HG03342 (cell line): ENCODE data around the gene UTP20.
"Not testable (repeated sequence)": the region's sequence is repeated elsewhere in the genome, so short reads cannot be mapped to it uniquely, and the experiment has no call there.

Experiments
- ATAC-seq: cut with Tn5 transposase; IDR thresholded peaks from one replicate; pipeline ENCODE4 v1.9.1; 2021; ENCODE audit warnings: mild to moderate bottlenecking, moderate library complexity; ENCODE audit not compliant: unreplicated experiment

UTP20 gene

GRCh38 chr12:101325590-101325989 is 45.7 kb downstream of the UTP20 start:
- no peak for ATAC-seq

- no peak for ATAC-seq
These were observed 47.1 kb downstream of the UTP20 start for GRCh38 chr12:101327051-101327450.

GRCh38 chr12:101327546-101327945 is 47.6 kb downstream of the UTP20 start:
- no peak for ATAC-seq

GRCh38 chr12:101328917-101329316 is 49.0 kb downstream of the UTP20 start:
- no peak for ATAC-seq

- no peak for ATAC-seq
These were observed 50.7 kb downstream of the UTP20 start for GRCh38 chr12:101330631-101331030.

- ATAC-seq = no peak
These were observed 56.5 kb downstream of the UTP20 start for GRCh38 chr12:101336437-101336836.

- no peak for ATAC-seq
These were observed 58.2 kb downstream of the UTP20 start for GRCh38 chr12:101338087-101338486.

GRCh38 chr12:101343893-101344292 is 64.0 kb downstream of the UTP20 start:
- ATAC-seq = no peak

- no peak for ATAC-seq
These were observed 71.8 kb downstream of the UTP20 start for GRCh38 chr12:101351682-101352081.

GRCh38 chr12:101356794-101357193 is 76.9 kb downstream of the UTP20 start:
- no peak for ATAC-seq

GRCh38 chr12:101361455-101361854 is 81.5 kb downstream of the UTP20 start:
- ATAC-seq = no peak

- no peak for ATAC-seq
These were observed 88.1 kb downstream of the UTP20 start for GRCh38 chr12:101368016-101368415.

- ATAC-seq = no peak
These were observed 92.5 kb downstream of the UTP20 start for GRCh38 chr12:101372431-101372830.

- no peak for ATAC-seq
These were observed 95.7 kb downstream of the UTP20 start for GRCh38 chr12:101375573-101375972.

GRCh38 chr12:101379149-101379548 is 99.2 kb downstream of the UTP20 start:
- no peak for ATAC-seq

GRCh38 chr12:101391181-101391580 is 111.3 kb downstream of the UTP20 start:
- not testable (repeated sequence) for ATAC-seq

- ATAC-seq = peak; percentile 19
These were observed 127.1 kb downstream of the UTP20 start for GRCh38 chr12:101407049-101407435.

- peak; percentile 78 for ATAC-seq
These were observed 127.8 kb downstream of the UTP20 start, which contains the start of gene ARL1 for GRCh38 chr12:101407436-101408345. TSS of gene ARL1 (minus strand) at chr12:101407772. CDS start at chr12:101407645, 127 bp downstream.

- not testable (repeated sequence) for ATAC-seq
These were observed 130.3 kb downstream of the UTP20 start for GRCh38 chr12:101410169-101410568.

GRCh38 chr12:101414533-101415119 is 134.7 kb downstream of the UTP20 start:
- peak; percentile 73 for ATAC-seq

GRCh38 chr12:101415228-101415627 is 135.3 kb downstream of the UTP20 start:
- ATAC-seq = no peak

GRCh38 chr12:101422066-101422465 is 142.2 kb downstream of the UTP20 start:
- not testable (repeated sequence) for ATAC-seq
